Left lung (tissue), 10 donors: ENCODE results near the gene TMPRSS7. TPM values are rescaled to one million over a fixed set of nuclear protein-coding genes. Genes with fewer than 3 reads are reported as not detected.

Experiments used
- ATAC-seq: fragments of 200-7000 bp; cut with Tn5 transposase; one replicate; pipeline ENCODE4 v1.9.1; 2020; ENCODE audit warnings: moderate library complexity
- DNase-seq, 4 donors: peaks; one replicate each; pipeline ENCODE4 v3.0.0-alpha.2; 2013 to 2020
- H3K27ac ChIP-seq, 2 donors: fragments of 200-600 bp; sonication (generic) in 1 of 2; one replicate each; pipeline versions ENCODE4 v1.5.0 to v1.8.0; 2020 to 2021
- H3K27me3 ChIP-seq, 2 donors: fragments of 200-600 bp; sonication (generic) in 1 of 2; one replicate each; pipeline versions ENCODE4 v1.5.0 to v1.8.0; 2020 to 2021
- H3K36me3 ChIP-seq, 2 donors: fragments of 200-600 bp; sonication (generic) in 1 of 2; one replicate each; pipeline versions ENCODE4 v1.5.0 to v1.8.0; 2020 to 2021
- H3K4me1 ChIP-seq, 2 donors: fragments of 200-600 bp; one replicate each; pipeline ENCODE4 v1.8.0; 2021
- H3K4me3 ChIP-seq, 2 donors: fragments of 200-600 bp; sonication (generic) in 1 of 2; one replicate each; pipeline versions ENCODE4 v1.5.0 to v1.8.0; 2020 to 2021; ENCODE audit warnings: mild to moderate bottlenecking in 1 of 2
- H3K9me3 ChIP-seq, 2 donors: fragments of 200-600 bp; sonication (generic) in 1 of 2; one replicate each; pipeline versions ENCODE4 v1.5.0 to v1.8.0; 2020 to 2021
- intact Hi-C, 2 donors: fragments of 100-400 bp; cut with DNase I; formaldehyde crosslinking; loops; one replicate each; pipeline versions ENCODE4 v1.11.2 to v1.14.2; 2022
- polyA plus RNA-seq, 6 donors: library from polyadenylated mRNA; unstranded; fragments of 120-200 nt; gene quantifications; one replicate each; pipeline ENCODE4 v1.2.1, GENCODE V29; 2013; ENCODE audit not compliant: insufficient read length in 6 of 6
- total RNA-seq, 2 donors: library from RNA; stranded (reverse); fragmentation: NEBNext Ultra II Directional; extraction: Animal tissue kit (Norgen Biotek cat#: 25700); gene quantifications; one replicate each; pipeline ENCODE4 v1.2.1, GENCODE V29; 2021
- TF ChIP-seq, protein P1 (sequence below), 2 donors: fragments of 200-600 bp; sonication (generic) in 1 of 2; IDR thresholded peaks; one replicate each; pipeline versions ENCODE4 v1.5.0 to v1.8.0; 2021; ENCODE audit warnings: antibody characterized with exemption in 2 of 2
- donor health status: DM: no; HTN: yes; CAD: no.
- donor health status: DM: no; HTN: no; CAD: no.

TMPRSS7 gene
- total and polyA plus RNA-seq, 8 donors = 0.06 to 0.17 (median 0.08) TPM; not detected in 4

DNA sequence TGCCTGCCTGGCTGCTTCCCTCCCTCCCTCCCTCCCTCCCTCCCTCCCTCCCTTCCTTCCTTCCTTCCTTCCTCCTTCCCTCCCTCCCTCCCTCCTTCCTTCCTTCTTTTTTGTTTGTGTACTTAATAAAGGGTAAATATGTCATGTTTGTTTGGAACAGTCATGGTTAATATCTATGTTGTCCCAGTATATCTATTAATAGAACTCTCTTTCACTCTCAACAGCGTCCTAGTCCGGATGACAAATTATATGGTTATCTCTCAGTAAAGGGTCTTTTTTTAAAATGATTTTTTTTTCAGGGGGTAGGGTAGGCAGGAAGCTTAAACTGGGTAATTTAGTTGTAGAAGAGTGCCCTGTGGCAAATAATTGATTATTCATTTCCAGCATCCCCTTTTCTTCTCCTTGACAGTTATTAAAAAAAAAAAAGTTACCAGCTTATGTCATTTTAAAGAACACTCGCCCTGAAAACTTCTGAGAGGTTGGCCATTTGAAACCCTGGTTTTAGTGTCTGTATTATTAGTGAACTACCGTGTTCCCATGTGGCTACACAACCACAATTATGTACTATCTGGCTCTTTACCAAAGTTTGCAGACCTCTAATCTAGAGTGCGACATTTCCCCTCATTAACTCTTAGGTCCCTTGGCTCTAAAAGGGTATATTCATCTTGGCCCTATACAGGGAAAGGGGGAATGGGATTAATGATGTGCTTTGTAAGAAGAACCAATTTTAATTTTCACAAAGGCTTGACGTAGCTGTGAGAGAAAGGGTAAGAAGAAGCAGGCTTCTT, 22.1 kb upstream of the TMPRSS7 start:
- ATAC-seq = no peak
- Histone ChIP-seq H3K9me3 (no peaks in the 10 kb centered on the region), H3K4me1 (peaks cover 0 to 2% of the 10 kb centered on the region in 2 donors), H3K4me3 (no peak overlapping the region), H3K36me3 (no peaks in the 10 kb centered on the region), H3K27ac (no peak overlapping the region), H3K27me3 (no peaks in the 10 kb centered on the region)
- intact Hi-C loops = no loop called here
- DNase-seq = peak in 1 of 4 donors; percentile 24
- TF ChIP-seq, protein P1, sequence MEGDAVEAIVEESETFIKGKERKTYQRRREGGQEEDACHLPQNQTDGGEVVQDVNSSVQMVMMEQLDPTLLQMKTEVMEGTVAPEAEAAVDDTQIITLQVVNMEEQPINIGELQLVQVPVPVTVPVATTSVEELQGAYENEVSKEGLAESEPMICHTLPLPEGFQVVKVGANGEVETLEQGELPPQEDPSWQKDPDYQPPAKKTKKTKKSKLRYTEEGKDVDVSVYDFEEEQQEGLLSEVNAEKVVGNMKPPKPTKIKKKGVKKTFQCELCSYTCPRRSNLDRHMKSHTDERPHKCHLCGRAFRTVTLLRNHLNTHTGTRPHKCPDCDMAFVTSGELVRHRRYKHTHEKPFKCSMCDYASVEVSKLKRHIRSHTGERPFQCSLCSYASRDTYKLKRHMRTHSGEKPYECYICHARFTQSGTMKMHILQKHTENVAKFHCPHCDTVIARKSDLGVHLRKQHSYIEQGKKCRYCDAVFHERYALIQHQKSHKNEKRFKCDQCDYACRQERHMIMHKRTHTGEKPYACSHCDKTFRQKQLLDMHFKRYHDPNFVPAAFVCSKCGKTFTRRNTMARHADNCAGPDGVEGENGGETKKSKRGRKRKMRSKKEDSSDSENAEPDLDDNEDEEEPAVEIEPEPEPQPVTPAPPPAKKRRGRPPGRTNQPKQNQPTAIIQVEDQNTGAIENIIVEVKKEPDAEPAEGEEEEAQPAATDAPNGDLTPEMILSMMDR (IDR thresholded peaks at IDR 0.05) = no peak

DNA sequence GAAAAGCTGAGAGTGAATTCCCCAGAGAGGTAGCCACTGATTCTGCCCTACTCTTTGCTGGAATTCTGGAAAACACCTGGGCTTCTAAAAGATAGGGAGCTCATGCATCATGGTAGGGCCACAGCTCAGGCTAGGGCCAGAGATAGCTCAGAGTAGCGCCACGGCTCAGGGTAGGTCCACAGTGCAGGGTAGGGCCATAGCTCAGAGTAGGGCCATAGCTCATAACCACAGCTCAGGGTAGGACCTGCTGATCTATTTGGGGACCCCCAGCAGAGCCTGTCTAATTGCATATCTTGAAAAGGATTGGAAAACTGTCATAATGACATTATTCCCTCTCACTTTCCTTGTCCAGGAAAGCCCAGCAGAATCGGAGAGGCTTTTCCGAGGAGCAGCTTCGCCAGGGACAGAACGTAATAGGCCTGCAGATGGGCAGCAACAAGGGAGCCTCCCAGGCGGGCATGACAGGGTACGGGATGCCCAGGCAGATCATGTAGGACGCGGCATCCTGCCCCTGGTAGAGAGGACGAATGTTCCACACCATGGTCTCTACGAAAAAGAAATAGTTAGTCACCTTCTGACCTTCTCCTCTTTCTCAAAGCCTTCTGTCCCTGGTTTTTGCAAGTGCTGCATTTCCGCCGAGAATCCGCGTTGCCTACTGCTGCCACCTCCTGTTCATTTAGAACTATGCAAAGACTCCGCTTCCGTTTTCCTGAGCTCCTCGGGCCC, 21.3 kb upstream of the TMPRSS7 start:
- ATAC-seq = peak; percentile 97
- TF ChIP-seq, protein P1 (IDR thresholded peaks at IDR 0.05) = peak; percentile 67 to 69
- H3K9me3 ChIP-seq = no peaks in the 10 kb centered on the region
- H3K27me3 ChIP-seq = no peaks in the 10 kb centered on the region
- peak in 2 of 4 donors; percentile 56 to 87 for DNase-seq
- peaks cover 0 to 2% of the 10 kb centered on the region in 2 donors for H3K4me1 ChIP-seq
- no peak overlapping the region for H3K27ac ChIP-seq
- no peaks in the 10 kb centered on the region for H3K36me3 ChIP-seq
- intact Hi-C loops = no loop called here
- H3K4me3 ChIP-seq = no peak overlapping the region

DNA sequence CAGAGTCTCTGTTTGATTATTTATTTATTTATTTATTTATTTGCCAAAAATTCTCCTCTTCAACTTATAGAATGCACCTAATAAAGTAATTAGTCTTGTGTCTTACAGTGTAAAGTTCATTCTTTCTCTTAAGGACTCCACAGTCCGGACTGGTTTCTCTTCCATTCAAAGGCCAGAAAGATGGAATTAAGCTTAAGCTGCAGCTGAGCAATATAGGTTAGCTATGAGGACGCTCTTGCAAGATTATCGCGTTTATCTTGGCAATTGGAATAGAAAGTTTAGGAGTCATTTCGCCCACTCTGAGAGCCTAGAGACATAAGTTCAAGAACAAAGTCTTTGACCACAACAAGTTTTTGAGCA, 20.8 kb upstream of the TMPRSS7 start:
- DNase-seq (no peak), ATAC-seq (peak; percentile 27)
- H3K27ac ChIP-seq = no peak overlapping the region
- H3K27me3 ChIP-seq = no peaks in the 10 kb centered on the region
- peaks cover 0 to 2% of the 10 kb centered on the region in 2 donors for H3K4me1 ChIP-seq
- TF ChIP-seq, protein P1 (IDR thresholded peaks at IDR 0.05) = no peak
- no peak overlapping the region for H3K4me3 ChIP-seq
- no peaks in the 10 kb centered on the region for H3K9me3 ChIP-seq
- no peaks in the 10 kb centered on the region for H3K36me3 ChIP-seq
- intact Hi-C loops = no loop called here

DNA sequence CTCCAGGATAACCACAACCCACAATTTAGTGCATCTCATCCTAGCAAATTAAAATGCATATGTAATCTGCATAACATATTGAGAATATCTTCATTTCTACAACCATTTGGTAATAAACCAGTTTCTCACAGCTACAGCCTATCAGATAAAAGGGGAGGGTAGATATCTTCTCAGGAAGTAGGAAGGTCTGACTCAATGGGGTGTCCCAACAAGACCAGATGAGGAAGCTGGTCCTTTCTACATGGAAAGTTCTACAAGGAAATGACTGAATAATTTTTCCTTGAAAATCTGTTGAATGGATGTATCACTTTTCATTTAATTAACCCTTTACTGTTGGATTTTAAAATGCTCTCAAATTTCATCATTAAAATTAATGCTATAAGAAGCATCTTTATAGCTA, 17.4 kb upstream of the TMPRSS7 start:
- peaks cover 0 to 2% of the 10 kb centered on the region in 2 donors for H3K4me1 ChIP-seq
- no peaks in the 10 kb centered on the region for H3K27me3 ChIP-seq
- TF ChIP-seq, protein P1 (IDR thresholded peaks at IDR 0.05) = no peak
- intact Hi-C loops = no loop called here
- DNase-seq = no peak
- no peaks in the 10 kb centered on the region for H3K9me3 ChIP-seq
- H3K27ac ChIP-seq = no peak overlapping the region
- no peak overlapping the region for H3K4me3 ChIP-seq
- ATAC-seq = no peak
- no peaks in the 10 kb centered on the region for H3K36me3 ChIP-seq

DNA sequence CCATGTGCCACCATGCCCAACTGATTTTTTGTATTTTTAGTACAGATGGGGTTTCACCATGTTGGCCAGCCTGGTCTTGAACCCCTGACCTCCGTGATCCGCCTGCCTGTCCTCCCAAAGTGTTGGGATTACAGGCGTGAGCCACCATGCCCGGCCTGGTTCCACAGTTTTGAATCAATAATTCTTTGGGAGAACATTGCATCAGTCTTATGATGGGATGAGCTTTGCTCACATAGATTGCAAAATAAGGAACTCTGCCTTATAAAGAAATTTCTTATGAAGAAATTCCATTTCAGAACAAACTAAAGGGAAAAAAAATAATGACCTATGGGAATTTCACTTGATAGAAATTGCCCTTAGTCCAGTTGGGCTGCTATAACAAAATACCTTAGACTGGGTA, 15.8 kb upstream of the TMPRSS7 start:
- no peak overlapping the region for H3K27ac ChIP-seq
- no peak overlapping the region for H3K4me3 ChIP-seq
- no peaks in the 10 kb centered on the region for H3K9me3 ChIP-seq
- TF ChIP-seq, protein P1 (IDR thresholded peaks at IDR 0.05) = no peak
- ATAC-seq = no peak
- no peaks in the 10 kb centered on the region for H3K27me3 ChIP-seq
- no peak for DNase-seq
- intact Hi-C loops = no loop called here
- no peaks in the 10 kb centered on the region for H3K36me3 ChIP-seq
- no peaks in the 10 kb centered on the region for H3K4me1 ChIP-seq
